GM12878 (cell line): Measurements from ENCODE around the gene MYO3A. TPM values are rescaled to one million over a fixed set of nuclear protein-coding genes. Genes with fewer than 3 reads are reported as not detected.

Experiments used
- ATAC-seq: fragments of 200-7000 bp; cut with Tn5 transposase; 3 replicates; pipeline ENCODE4 v1.9.1; 2020; ENCODE audit warnings: mild to moderate bottlenecking, moderate library complexity
- BruUV-seq: library from RNA; stranded (reverse); fragments of 400-500 nt; replicated peaks from 2 replicates; lab custom pipeline; 2021; lab: Mats Ljungman, UMichigan
- CTCF ChIA-PET: fragments of 300-600 bp; sonication (Branson Sonifier 250); formaldehyde crosslinking; extraction: SDS; loops from one replicate; lab custom pipeline; 2021; ENCODE audit warnings: inconsistent platforms; lab: Yijun Ruan, JAX
- POLR2A ChIA-PET: fragments of 350-600 bp; formaldehyde crosslinking; extraction: SDS; loops from one replicate; lab custom pipeline; 2021; ENCODE audit warnings: inconsistent platforms; lab: Charles Lee
- RAD21 ChIA-PET: fragments of 300-600 bp; sonication (Branson Sonifier 250); formaldehyde crosslinking; loops from one replicate; lab custom pipeline; 2023; ENCODE audit warnings: antibody characterized with exemption; ENCODE audit not compliant: unreplicated experiment; lab: Charles Lee
- SMC1A ChIA-PET: fragments of 300-600 bp; sonication (Branson Sonifier 250); formaldehyde crosslinking; loops from one replicate; lab custom pipeline; 2023; ENCODE audit not compliant: unreplicated experiment, uncharacterized antibody; lab: Charles Lee
- DNase-seq: peaks from one replicate; pipeline ENCODE4 v3.0.0-alpha.2; 2011; ENCODE audit warnings: low read depth, low spot score
- FAIRE-seq: peaks from 3 replicates; lab custom pipeline; 2011; peaks lifted over from hg19 to GRCh38; lab: Jason Lieb, UNC
- H2AFZ ChIP-seq: 2 replicates; pipeline ENCODE4 v1.6.0; 2011; ENCODE audit warnings: low read depth, low read length, control low read depth; ENCODE audit not compliant: control insufficient read depth
- H3K27ac ChIP-seq: 2 replicates; pipeline ENCODE4 v1.5.1; 2011; ENCODE audit warnings: control low read depth; ENCODE audit not compliant: control insufficient read depth, insufficient read depth
- H3K27me3 ChIP-seq, 2 experiments: replicated peaks in 1 of 2; 2 replicates each; pipeline versions ENCODE4 v1.6.0 to v1.6.1; 2011; ENCODE audit warnings: low read length in 1 of 2; ENCODE audit not compliant: control insufficient read depth in 2 of 2, insufficient read depth in 2 of 2
- H3K36me3 ChIP-seq, 2 experiments: 2 replicates each; pipeline ENCODE4 v1.5.1; 2011; ENCODE audit warnings: low read length in 1 of 2; ENCODE audit not compliant: control insufficient read depth in 2 of 2, insufficient read depth in 2 of 2
- H3K4me1 ChIP-seq: 2 replicates; pipeline ENCODE4 v1.6.1; 2011; ENCODE audit warnings: mild to moderate bottlenecking, low read length, moderate library complexity, mixed read lengths; ENCODE audit not compliant: control insufficient read depth, insufficient read depth
- H3K4me2 ChIP-seq: 2 replicates; pipeline ENCODE4 v1.6.0; 2011; ENCODE audit warnings: control low read depth; ENCODE audit not compliant: control insufficient read depth, insufficient read depth
- H3K4me3 ChIP-seq: fragments of 200-600 bp; sonication (generic); 2 replicates; pipeline ENCODE4 v1.5.1; 2016
- H3K79me2 ChIP-seq: 2 replicates; pipeline ENCODE4 v1.6.0; 2011; ENCODE audit warnings: low read length; ENCODE audit not compliant: control insufficient read depth, insufficient read depth
- H3K9ac ChIP-seq: 2 replicates; pipeline ENCODE4 v1.8.0; 2011; ENCODE audit warnings: low read length, control low read depth, mixed read lengths; ENCODE audit not compliant: control insufficient read depth, insufficient read depth
- H3K9me3 ChIP-seq: replicated peaks from 3 replicates; pipeline ENCODE4 v1.5.1; 2011; ENCODE audit warnings: mild to moderate bottlenecking, low read length; ENCODE audit not compliant: control insufficient read depth, insufficient read depth
- H4K20me1 ChIP-seq: 2 replicates; pipeline ENCODE4 v1.6.0; 2011; ENCODE audit not compliant: control insufficient read depth, insufficient read depth
- CREB1 ChIP-seq: IDR thresholded peaks from 2 replicates; pipeline ENCODE4 v1.6.1; 2012; ENCODE audit warnings: low read depth, mild to moderate bottlenecking, inconsistent platforms
- DPF2 ChIP-seq: fragments of 450-650 bp; IDR thresholded peaks from 2 replicates; pipeline ENCODE4 v1.6.1; 2017; ENCODE audit warnings: mild to moderate bottlenecking
- ESRRA ChIP-seq: IDR thresholded peaks from 2 replicates; pipeline ENCODE4 v1.6.1; 2012; ENCODE audit warnings: mild to moderate bottlenecking, low read length, improper control_type of control experiment
- HCFC1 ChIP-seq: fragments of 150-350 bp; IDR thresholded peaks from 2 replicates; pipeline ENCODE4 v1.6.1; 2014; ENCODE audit warnings: low read length
- KDM1A ChIP-seq: fragments of 200-600 bp; sonication (generic); IDR thresholded peaks from 2 replicates; pipeline ENCODE4 v1.6.1; 2016; ENCODE audit warnings: borderline replicate concordance
- MEF2B ChIP-seq: fragments of 450-650 bp; IDR thresholded peaks from 2 replicates; pipeline ENCODE4 v1.6.1; 2018; ENCODE audit warnings: mild to moderate bottlenecking, moderate library complexity; ENCODE audit not compliant: partially characterized antibody, poor library complexity, severe bottlenecking
- NFXL1 ChIP-seq: fragments of 450-650 bp; IDR thresholded peaks from 2 replicates; pipeline ENCODE4 v1.6.1; 2017; ENCODE audit warnings: antibody characterized with exemption, mild to moderate bottlenecking, borderline replicate concordance
- NR2C1 ChIP-seq: fragments of 450-650 bp; IDR thresholded peaks from 2 replicates; pipeline ENCODE4 v1.6.1; 2017; ENCODE audit warnings: antibody characterized with exemption, mild to moderate bottlenecking, moderate library complexity
- PAX8 ChIP-seq: fragments of 450-650 bp; IDR thresholded peaks from 2 replicates; pipeline ENCODE4 v1.6.1; 2017; ENCODE audit warnings: mild to moderate bottlenecking, moderate library complexity
- TBL1XR1 ChIP-seq: IDR thresholded peaks from 2 replicates; pipeline ENCODE4 v1.6.1; 2012; ENCODE audit warnings: low read depth, low read length, improper control_type of control experiment
- WGBS: methylation state at CpG from one replicate; pipeline ENCODE4 v1.1.6; 2016; ENCODE audit warnings: low lambda C conversion rate; ENCODE audit not compliant: insufficient replicate concordance, insufficient coverage; ENCODE audit errors: missing lambda C conversion rate; 5-methylcytosine and 5-hydroxymethylcytosine counted together
- in situ Hi-C: fragments of 300-500 bp; cut with MboI; formaldehyde crosslinking; loops from 9 replicates; pipeline ENCODE4 v1.14.3; 2018; ENCODE audit warnings: mixed read lengths
- intact Hi-C: fragments of 100-400 bp; cut with micrococcal nuclease; formaldehyde crosslinking; loops from one replicate; pipeline ENCODE4 v1.14.2; 2022; ENCODE audit not compliant: unreplicated experiment
- polyA plus RNA-seq, 11 experiments: library from polyadenylated mRNA; depleted of rRNA in 4 of 11; unstranded in 6 of 11; stranded (reverse) in 5 of 11; fragments of >200 nt; fragmentation: Nextera tagmentation in 4 of 11; fragmentation: Illumina TruSeq in 1 of 11; extraction: Ambion mirVana in 4 of 11; extraction: Trizol in 1 of 11; gene quantifications; 1 replicate in 1 of 11; 2 replicates in 10 of 11; pipeline versions ENCODE4 v1.2.1 to v1.2.3, GENCODE V29; 2011 to 2016; ENCODE audit warnings: inconsistent platforms in 2 of 11, missing spikeins in 2 of 11, low read depth in 1 of 11
- total RNA-seq, 4 experiments: library from RNA; depleted of rRNA in 3 of 4; stranded (reverse); fragments of >200 nt in 3 of 4; fragmentation: Illumina TruSeq in 1 of 4; extraction: Trizol in 1 of 4; gene quantifications; 2 replicates each; pipeline versions ENCODE4 v1.2.1 to v1.2.3, GENCODE V29; 2013 to 2021
- TF ChIP-seq, protein P1 (sequence below): fragments of 450-650 bp; IDR thresholded peaks from 2 replicates; pipeline ENCODE4 v1.6.1; 2017; ENCODE audit warnings: mild to moderate bottlenecking

MYO3A gene
- total and polyA plus RNA-seq, 10 of the 15 experiments (the other 5 are each of a cell fraction or from before 2014, with no cell fraction given), result not detected

GRCh38 chr10:26214004-26214403, 280.0 kb downstream of the MYO3A start:
- intact Hi-C loops, result no loop called here
- no peak overlapping the region for H3K27ac ChIP-seq
- H3K9ac ChIP-seq, result no peak overlapping the region
- in situ Hi-C loops, result no loop called here
- H3K4me2 ChIP-seq, result no peak overlapping the region
- H4K20me1 ChIP-seq, result no peaks in the 10 kb centered on the region
- no peaks in the 10 kb centered on the region for H3K36me3 ChIP-seq
- TF ChIP-seq NR2C1 (no peak), ESRRA (no peak), TBL1XR1 (no peak), CREB1 (no peak), HCFC1 (no peak), PAX8 (no peak), KDM1A (no peak), DPF2 (no peak), NFXL1 (no peak), MEF2B (no peak)
- TF ChIP-seq, protein P1, sequence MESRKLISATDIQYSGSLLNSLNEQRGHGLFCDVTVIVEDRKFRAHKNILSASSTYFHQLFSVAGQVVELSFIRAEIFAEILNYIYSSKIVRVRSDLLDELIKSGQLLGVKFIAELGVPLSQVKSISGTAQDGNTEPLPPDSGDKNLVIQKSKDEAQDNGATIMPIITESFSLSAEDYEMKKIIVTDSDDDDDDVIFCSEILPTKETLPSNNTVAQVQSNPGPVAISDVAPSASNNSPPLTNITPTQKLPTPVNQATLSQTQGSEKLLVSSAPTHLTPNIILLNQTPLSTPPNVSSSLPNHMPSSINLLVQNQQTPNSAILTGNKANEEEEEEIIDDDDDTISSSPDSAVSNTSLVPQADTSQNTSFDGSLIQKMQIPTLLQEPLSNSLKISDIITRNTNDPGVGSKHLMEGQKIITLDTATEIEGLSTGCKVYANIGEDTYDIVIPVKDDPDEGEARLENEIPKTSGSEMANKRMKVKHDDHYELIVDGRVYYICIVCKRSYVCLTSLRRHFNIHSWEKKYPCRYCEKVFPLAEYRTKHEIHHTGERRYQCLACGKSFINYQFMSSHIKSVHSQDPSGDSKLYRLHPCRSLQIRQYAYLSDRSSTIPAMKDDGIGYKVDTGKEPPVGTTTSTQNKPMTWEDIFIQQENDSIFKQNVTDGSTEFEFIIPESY, result no peak
- TF ChIP-seq, all 136 proteins: peak for 0
- ChIA-PET POLR2A (no interaction called here), CTCF (no interaction called here), RAD21 (no interaction called here), SMC1A (no interaction called here)
- Histone ChIP-seq H2AFZ (no peak overlapping the region), H3K79me2 (no peaks in the 10 kb centered on the region), H3K4me1 (no peaks in the 10 kb centered on the region), H3K27me3 (peaks cover 13 to 33% of the 10 kb centered on the region in 2 experiments), H3K4me3 (no peak overlapping the region), H3K9me3 (no peaks in the 10 kb centered on the region)
- no peak for FAIRE-seq
- no TSS peak for BruUV-seq
- ATAC-seq, result no peak
- DNase-seq, result no peak
- 0% methylated on average over 7 of the region's 7 CpGs for WGBS
